Midbrain (tissue), 1 donor: ENCODE results near the gene TTC9B.

ENCODE experiments used
- DNase-seq: peaks from one replicate; lab custom pipeline; 2025; lab: John Stamatoyannopoulos, UW

Gene TTC9B

GRCh38 chr19:40217934-40218890 is at the start of gene TTC9B:
Gene TTC9B (minus strand): TSS chr19:40218384. CDS start chr19:40218381, 3 bp downstream.
- DNase-seq: peak; percentile 55

GRCh38 chr19:40267601-40267997 is 49.4 kb upstream of the TTC9B start:
- DNase-seq: no peak

DNA sequence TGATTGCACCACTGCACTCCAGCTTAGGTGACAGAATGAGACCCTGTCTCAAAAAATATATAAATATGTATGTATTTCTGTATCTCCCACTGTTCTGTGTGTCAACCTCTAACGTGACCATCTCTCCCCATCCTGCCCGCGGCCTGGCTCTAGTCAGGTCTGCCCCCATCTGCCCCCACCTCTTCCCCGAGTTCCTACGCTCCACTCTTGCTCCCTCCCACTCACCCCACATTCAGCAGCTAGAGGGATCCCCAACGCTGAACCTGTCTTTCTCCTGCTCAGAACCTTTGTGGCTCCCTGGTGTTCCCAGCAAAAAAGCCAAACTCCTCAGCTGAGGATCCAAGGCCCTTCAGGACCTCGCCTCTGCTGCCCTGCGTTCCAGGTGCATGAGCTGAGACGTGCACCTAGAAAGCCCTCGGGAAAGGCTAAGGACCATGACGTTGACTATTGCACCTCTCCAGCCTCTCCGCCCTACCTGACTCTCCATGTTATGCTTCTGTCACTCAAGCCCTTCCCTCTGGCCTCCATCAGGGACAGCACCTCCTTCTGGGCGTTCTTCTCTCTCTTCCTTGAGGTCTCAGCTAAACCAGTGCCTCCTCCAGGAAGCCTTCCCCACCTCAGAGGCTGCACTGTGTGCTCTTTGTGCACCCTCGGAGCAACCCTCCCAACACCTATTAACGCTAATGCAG is 48.9 kb upstream of the TTC9B start:
- DNase-seq: no peak

- DNase-seq: no peak
These were observed 47.9 kb upstream of the TTC9B start for GRCh38 chr19:40266119-40266518.

DNA sequence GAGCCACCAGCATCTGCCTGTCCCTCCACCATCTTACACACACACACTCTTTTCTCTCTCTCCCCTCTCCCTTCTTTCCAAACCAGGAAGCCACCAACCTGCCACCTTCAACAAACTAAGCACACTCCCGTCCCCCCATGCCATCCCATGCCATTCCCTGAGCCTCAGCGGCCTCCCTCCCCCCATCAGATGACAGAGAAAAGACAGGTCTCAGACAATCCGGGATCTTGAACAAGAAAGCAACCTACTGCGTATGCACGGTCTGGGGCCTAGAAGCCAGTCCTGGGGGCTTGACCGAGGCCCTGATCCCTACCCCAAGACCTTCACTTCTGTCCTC is 47.5 kb upstream of the TTC9B start:
- no peak for DNase-seq

DNA sequence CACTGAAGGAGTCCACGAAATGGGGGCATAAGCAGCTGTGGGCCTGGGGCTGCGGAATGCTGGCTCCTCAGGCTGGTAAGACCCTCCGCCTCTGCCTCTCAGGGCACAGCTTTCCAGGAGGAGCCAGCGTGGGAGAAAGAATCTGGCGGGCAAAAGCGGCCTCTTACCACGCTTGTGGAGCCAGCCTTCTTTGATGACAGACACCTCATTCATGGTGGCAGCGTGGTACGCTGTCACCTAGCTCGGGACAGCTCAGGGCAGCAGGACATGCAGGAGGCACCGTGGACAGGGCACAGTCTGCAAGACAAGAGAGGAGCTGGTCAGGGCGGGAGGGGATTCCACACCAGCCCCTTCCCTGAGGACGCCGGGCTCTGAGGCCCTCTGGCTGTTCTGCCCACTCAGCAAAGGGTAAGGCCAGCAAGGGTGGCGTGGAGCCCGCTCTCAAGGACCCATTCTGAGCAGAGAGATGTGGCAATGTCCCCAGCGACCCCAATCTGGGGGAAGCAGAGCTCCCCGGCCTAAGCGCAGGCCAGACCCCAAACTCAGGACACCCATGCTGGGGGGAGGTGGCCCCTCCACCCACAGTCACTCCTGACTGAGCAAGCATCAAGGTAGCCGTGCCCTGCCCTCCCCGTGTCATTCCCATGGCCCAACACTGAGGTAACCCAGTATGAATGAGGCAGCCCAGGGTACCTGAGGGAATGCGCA is 47.0 kb upstream of the TTC9B start:
- DNase-seq: no peak

- no peak for DNase-seq
These were observed 46.3 kb upstream of the TTC9B start for GRCh38 chr19:40264314-40265054.

DNA sequence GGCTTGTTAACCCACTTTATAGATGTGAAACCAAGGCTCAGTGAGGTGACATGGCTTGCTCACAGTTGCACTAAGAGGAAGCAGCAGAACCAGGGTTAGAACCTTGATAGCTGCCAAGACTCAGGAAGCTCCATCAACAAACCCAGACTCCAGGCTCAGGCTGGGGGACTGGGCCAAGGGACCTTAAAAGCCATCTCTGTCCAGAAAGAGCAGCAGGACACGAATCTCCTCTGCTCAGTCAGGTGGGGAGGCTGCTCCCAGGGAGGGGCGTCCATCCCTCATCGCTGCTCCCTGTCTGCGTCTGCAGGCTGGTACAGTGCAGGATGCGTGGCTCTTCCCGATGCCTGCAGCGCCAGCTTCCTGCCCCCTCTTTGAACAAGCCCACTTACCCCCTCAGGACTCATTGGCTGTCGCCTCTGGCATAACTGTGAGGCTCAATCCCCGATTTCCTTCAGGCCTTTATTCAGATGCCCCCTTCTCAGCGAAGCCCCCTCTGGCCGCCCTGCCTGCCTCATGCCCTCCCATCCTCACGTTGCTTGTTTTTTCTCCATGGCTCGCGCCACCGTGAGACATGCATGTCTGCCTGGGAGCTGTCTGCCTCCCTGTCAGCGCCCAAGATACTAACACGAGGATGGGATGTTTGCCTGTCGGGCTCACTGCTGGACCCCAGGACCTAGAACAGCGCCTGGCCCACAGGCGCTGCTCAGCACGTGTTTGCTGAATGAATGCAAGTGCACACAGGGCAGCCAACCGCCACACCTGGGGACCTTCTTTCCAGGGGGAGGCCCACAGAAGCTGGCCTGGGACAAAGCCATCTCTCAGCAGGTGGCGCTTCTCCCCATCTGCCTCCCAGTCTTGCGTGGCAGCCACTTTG is 45.5 kb upstream of the TTC9B start:
- no peak for DNase-seq

GRCh38 chr19:40262422-40262821 is 44.2 kb upstream of the TTC9B start:
- no peak for DNase-seq

- no peak for DNase-seq
These were observed 43.4 kb upstream of the TTC9B start for GRCh38 chr19:40261631-40262030.

GRCh38 chr19:40257096-40257517 is 38.9 kb upstream of the TTC9B start:
- no peak for DNase-seq

GRCh38 chr19:40256512-40256911 is 38.3 kb upstream of the TTC9B start:
- DNase-seq: no peak

- no peak for DNase-seq
These were observed 37.5 kb upstream of the TTC9B start for GRCh38 chr19:40255619-40256166.

DNA sequence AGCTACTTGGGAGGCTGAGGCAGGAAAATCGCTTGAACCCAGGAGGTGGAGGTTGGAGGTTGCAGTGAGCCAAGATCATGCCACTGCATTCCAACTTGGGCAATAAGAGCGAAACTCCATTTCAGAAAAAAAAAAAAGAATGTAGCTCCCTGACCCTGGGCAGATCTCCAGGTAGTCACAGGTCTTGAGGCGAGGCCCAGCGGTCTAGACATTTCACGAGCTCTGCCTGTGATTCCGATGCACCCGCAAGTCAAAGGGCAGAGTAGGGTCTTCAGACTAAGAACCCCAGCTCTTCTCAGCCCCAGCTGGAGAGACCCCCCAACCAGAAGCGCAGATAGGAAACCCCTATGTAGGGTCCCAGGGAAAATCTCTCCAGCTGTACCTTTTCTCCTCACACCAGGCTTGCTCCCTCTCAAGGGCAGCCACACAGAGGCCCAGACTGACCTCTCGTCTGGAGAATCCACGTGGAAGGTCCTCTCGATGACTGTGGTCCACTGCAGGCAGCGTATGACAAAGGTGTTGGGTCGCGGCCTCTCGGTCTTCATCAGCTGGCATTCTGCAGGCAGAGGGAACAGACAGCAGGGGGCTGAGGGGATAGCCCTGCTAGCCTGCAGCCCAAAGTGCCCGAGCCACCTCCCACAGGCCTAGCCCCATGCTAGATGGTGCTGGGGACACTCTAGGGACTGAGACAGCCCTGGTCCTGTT is 36.7 kb upstream of the TTC9B start:
- no peak for DNase-seq

DNA sequence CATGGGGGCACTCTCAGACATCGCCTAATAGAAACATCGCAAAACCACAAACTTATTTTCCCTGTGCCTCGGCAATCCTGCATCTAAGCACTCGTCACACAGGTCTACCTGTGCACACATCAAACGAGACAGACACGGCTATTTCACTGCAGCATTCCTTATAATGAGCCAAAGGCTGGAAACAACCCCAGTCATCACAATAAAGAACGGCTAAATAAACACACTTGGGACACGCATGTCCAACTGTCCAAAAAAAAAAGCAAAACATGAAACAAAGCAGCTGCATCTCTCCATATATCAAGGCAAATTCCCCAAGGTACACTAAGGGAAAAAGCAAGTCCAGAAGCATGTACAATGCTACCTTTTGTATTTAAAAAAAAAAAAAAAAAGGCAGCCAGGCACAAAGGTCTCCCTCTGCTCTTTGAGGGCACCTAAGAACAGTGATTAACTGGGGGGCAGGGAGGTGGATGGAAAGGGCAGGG is 35.5 kb upstream of the TTC9B start:
- DNase-seq: no peak

- no peak for DNase-seq
These were observed 34.2 kb upstream of the TTC9B start for GRCh38 chr19:40252395-40252794.

DNA sequence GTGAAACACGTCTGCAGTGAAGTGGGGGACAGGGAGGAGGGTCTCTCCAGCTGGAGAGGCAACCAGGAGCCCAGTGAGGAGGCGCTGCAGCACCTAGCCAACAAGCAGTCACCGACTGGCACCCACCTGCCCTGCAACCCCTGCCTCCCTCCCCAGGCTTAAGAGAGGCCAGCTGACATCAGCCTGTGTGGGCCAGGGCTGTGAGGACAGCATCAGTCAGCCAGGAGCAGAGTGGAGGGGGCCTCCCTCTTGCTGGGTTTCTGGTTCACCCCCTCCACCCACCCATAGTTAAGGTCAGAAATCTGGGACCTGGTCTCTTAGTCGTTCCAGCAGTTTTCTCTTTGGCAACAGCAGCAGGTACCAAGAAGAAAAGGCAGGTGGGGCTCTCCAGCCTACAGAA is 33.8 kb upstream of the TTC9B start:
- DNase-seq: no peak

DNA sequence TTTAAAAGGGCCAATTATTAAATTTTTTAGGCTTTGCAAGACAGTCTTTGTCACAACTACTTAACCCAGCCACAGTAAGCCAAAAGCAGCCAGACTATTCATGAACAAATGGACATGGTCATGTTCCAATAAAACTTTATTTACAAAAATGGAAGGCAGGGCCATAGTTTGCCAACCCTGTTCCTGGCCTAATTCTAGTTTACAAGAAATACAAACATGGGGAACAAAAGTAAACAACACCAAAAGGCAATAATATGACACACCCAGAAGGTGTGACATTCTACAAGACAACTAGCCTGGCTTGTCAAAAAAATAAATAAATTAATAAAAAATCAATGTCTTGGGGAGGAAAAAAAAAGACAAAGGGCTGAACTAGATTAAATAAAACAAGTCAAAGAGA is 33.1 kb upstream of the TTC9B start:
- DNase-seq: no peak

DNA sequence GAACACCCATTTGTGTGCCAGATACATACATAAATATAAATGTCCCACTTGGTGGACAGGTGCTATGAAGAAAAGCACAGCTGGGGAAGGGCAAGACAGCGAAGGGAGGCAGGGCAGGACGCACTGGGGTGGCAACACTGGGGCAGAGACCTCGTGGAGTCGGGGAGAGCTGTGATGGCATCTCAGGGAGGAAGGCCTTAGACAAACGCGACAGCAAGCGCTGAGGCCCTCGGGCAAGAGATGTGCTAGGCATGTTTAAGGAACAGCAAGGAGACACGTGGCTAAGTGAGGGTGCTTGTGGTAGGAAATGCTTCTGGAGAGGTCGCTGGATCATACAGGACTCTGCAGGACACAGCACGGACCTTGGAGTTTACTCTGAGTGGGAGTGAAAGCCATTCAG is 31.6 kb upstream of the TTC9B start:
- no peak for DNase-seq

DNA sequence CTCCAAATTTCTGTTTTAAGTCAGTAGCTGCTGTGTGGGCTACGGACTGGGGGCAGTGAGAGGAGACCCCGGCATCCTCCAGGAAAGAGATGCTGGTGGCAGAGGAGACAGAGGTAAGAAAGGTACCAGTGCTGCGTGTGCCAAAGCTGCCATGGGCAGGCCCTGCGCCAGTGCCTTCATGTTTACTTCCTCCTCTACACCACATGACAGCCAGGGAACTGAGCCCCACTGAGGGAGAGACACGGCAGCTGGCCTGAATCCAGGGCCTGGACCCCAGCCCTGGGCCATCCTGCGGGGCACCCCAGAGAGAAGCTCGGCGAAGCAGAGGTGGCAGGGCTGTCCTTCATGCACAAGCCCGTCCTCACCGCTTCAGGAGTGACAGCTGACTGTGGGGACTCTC is 31.0 kb upstream of the TTC9B start:
- no peak for DNase-seq
